HG02973 (cell line): ENCODE results near the gene SNAPC2.
"Not testable (repeated sequence)": the region's sequence is repeated elsewhere in the genome, so short reads cannot be mapped to it uniquely, and the experiment has no call there.

Experiments
- ATAC-seq: cut with Tn5 transposase; IDR thresholded peaks from one replicate; pipeline ENCODE4 v1.9.1; 2021; ENCODE audit warnings: moderate library complexity; ENCODE audit not compliant: unreplicated experiment

The SNAPC2 gene

GRCh38 chr19:7908742-7909461, 11.2 kb upstream of the SNAPC2 start:
- ATAC-seq: no peak

GRCh38 chr19:7909471-7910067, 10.6 kb upstream of the SNAPC2 start:
- no peak for ATAC-seq

GRCh38 chr19:7910321-7911161, 9.6 kb upstream of the SNAPC2 start:
- ATAC-seq: no peak

GRCh38 chr19:7911508-7912143, 8.5 kb upstream of the SNAPC2 start:
- no peak for ATAC-seq

GRCh38 chr19:7912144-7912696, 7.9 kb upstream of the SNAPC2 start:
- ATAC-seq: no peak

- no peak for ATAC-seq
These were observed 7.2 kb upstream of the SNAPC2 start for GRCh38 chr19:7912697-7913564.

GRCh38 chr19:7913652-7914051, 6.5 kb upstream of the SNAPC2 start:
- no peak for ATAC-seq

- no peak for ATAC-seq
These were observed 6.0 kb upstream of the SNAPC2 start for GRCh38 chr19:7914099-7914498.

GRCh38 chr19:7914598-7915045, 5.5 kb upstream of the SNAPC2 start, which contains the start of gene TGFBR3L:
TSS of gene TGFBR3L (plus strand) at chr19:7914830.
- no peak for ATAC-seq

- no peak for ATAC-seq
These were observed 4.7 kb upstream of the SNAPC2 start for GRCh38 chr19:7915250-7916102.

GRCh38 chr19:7916103-7916954, 3.8 kb upstream of the SNAPC2 start:
- no peak for ATAC-seq

GRCh38 chr19:7916955-7917266, 3.2 kb upstream of the SNAPC2 start:
- ATAC-seq: no peak

- ATAC-seq: no peak
These were observed 2.7 kb upstream of the SNAPC2 start for GRCh38 chr19:7917267-7918061.

GRCh38 chr19:7918062-7918614, 2.0 kb upstream of the SNAPC2 start:
- ATAC-seq: not testable (repeated sequence)

GRCh38 chr19:7918615-7919421, 1.3 kb upstream of the SNAPC2 start:
- no peak for ATAC-seq
